Choroid plexus epithelial cell (primary cell): ENCODE data around the gene PHKB.
"Not testable (repeated sequence)": the region's sequence is repeated elsewhere in the genome, so short reads cannot be mapped to it uniquely, and the experiment has no call there.

Experiments used
- DNase-seq: peaks from one replicate; pipeline ENCODE4 v3.0.0-alpha.2; 2010; ENCODE audit warnings: low read depth
- H3K4me3 ChIP-seq: 2 replicates; pipeline ENCODE4 v1.5.1; 2011; ENCODE audit warnings: low read depth, mild to moderate bottlenecking, control low read depth, low read length, moderate library complexity
- TF ChIP-seq, protein P1 (sequence below): conservative IDR thresholded peaks from 2 replicates; pipeline ENCODE4 v1.5.1; 2011; ENCODE audit warnings: low read depth, mild to moderate bottlenecking, control low read depth, inconsistent platforms, low read length, moderate library complexity

Gene PHKB

DNA sequence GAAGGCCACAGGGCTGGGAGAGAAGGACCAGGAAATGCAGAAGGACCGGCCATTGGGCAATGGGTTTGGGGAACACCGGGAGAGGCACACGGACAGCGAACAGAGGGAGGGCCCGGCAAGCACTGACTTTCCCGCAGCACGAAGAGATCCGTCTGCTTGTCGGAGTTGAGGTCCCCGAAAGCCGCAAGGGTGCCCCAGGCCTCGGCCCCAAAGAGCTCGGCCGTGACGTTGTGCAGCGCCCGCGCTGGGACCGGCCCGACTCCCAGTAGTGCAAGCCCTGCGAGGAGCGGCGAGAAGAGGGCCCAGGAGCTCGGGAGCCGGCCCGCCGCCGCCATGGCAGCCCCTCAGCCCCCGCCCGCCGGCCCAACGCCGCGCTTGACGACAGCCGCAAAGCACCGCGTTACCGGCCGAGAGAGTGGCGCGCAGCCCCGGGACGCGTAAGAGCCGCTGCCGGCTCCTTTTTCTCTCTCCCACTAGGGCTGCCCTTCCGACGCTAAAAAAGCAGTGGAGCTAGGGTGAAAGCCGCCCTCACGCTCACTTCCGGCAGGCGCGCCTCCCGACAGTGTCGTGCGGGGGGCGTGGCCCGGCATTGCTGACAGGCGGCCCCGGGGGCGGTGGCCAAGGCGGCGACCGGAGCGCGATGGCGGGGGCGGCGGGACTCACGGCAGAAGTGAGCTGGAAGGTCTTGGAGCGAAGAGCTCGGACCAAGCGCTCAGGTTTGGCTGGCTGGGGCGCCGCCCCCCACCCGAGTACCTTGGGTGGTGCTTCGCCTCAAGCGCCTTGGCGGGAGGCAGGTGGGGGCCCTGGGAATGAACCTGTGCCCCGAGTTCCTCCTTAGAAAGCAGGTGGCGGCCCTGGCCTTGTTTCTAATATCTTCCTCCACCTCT, at the start of gene PHKB, which contains the start of gene ITFG1:
Gene PHKB (plus strand): TSS at position 621 of the 887 bp plus-strand sequence. CDS start 20 bp downstream, at position 641.
Gene ITFG1 (minus strand): TSS at position 353 of the 887 bp plus-strand sequence. CDS start 18 bp downstream, at position 335.
- DNase-seq: peak; percentile 93
- TF ChIP-seq, protein P1, sequence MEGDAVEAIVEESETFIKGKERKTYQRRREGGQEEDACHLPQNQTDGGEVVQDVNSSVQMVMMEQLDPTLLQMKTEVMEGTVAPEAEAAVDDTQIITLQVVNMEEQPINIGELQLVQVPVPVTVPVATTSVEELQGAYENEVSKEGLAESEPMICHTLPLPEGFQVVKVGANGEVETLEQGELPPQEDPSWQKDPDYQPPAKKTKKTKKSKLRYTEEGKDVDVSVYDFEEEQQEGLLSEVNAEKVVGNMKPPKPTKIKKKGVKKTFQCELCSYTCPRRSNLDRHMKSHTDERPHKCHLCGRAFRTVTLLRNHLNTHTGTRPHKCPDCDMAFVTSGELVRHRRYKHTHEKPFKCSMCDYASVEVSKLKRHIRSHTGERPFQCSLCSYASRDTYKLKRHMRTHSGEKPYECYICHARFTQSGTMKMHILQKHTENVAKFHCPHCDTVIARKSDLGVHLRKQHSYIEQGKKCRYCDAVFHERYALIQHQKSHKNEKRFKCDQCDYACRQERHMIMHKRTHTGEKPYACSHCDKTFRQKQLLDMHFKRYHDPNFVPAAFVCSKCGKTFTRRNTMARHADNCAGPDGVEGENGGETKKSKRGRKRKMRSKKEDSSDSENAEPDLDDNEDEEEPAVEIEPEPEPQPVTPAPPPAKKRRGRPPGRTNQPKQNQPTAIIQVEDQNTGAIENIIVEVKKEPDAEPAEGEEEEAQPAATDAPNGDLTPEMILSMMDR: peak; percentile 20
- peak within 1 kb of the TSS; percentile 93 for H3K4me3 ChIP-seq

DNA sequence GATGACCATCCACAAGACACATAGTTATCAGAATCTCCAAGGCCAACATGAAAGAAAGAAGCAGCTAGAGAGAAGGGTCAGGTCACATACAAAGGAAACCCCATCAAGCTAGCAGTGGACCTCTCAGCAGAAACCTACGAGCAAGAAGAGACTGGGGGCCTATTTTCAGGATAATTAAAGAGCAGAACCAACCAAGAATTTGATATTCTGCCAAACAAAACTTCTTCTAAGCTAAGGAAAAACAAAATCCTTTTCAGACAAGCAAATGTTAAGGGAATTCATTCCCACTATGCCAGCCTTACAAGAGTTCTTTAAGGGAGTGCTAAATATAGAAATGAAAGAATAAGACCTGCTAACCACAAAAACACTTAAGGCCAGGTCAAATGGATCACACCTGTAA, 48.1 kb upstream of the PHKB start:
- TF ChIP-seq, protein P1: no peak
- H3K4me3 ChIP-seq: no peak overlapping the region
- peak; percentile 36 for DNase-seq

DNA sequence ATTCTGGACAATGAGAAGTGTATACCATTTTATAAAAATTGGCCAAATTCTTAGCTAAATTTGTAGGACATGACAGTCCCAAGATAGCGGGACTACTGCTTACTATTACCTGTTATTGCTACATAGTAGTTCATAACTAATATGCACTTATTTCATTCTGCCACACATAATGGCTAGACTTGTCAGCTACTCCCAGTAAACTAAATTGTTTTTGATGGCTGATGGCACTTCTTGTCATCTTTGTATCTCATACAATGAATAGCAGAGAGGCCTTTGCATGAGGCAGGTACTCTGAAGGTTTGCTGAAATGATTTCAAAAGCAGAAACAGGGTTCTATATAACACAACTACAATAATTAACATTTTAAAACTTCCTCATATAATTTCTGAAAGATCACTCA, 44.3 kb upstream of the PHKB start:
- no peak for DNase-seq
- TF ChIP-seq, protein P1: no peak
- H3K4me3 ChIP-seq: no peak overlapping the region

DNA sequence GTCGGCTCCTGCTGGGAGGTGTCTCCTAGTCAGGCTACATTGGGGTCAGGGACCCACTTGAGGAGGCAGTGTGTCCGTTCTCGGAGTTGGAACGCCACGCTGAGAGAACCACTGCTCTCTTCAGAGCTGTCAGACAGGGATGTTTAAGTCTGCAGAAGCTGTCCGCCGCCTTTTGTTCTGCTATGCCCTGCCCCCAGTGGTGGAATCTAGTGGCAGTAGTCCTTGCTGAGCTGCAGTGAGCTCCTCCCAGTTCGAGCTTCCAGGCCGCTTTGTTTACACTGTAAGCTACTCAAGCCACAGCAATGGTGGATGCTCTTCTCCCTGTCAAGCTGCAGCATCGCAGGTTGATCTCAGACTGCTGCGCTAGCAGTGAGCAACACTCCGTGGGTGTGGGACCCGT, 36.3 kb upstream of the PHKB start:
- no peak for DNase-seq
- TF ChIP-seq, protein P1: no peak

DNA sequence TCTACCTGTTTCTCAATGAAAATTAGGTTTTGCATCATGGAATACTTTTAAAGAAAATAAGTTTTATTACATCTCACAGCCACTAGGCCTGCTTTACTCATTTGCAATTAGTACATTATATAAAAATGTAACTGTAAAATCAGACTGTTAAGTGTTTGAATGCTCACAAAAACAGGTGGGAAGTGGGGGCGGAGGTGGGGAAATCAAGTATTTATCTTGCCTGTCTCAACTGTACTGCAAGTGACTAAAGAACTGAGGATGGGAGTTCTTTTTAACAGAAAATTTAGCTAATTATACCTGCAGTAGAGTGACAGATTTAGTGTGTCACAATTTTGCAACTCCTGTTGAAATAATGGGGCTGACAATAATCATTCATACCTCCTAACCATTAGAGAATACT, 34.3 kb upstream of the PHKB start:
- DNase-seq: no peak
- TF ChIP-seq, protein P1: no peak
- H3K4me3 ChIP-seq: no peak overlapping the region

More for the DNA sequence above, 36.3 kb upstream of the PHKB start:
- H3K4me3 ChIP-seq: no peak overlapping the region

DNA sequence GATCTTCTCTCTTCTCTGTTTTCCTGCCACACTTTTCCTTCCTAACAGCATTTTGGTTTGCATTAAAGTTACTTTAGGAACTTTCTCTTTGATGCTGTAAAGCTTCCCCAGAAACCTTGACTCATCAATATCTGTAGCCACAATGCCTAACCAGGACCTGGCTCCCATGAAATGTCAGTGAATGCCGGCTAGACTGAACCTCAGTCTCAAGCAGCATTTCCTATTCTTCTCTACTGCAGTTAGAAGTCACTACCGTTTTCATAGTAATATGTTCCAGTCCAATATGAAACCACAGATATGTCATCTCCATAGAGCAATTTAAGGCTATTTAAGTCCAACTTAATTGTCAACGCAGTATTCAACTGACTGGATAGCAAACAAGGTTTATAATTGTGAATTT, 29.2 kb upstream of the PHKB start:
- H3K4me3 ChIP-seq: no peak overlapping the region
- TF ChIP-seq, protein P1: no peak
- no peak for DNase-seq

DNA sequence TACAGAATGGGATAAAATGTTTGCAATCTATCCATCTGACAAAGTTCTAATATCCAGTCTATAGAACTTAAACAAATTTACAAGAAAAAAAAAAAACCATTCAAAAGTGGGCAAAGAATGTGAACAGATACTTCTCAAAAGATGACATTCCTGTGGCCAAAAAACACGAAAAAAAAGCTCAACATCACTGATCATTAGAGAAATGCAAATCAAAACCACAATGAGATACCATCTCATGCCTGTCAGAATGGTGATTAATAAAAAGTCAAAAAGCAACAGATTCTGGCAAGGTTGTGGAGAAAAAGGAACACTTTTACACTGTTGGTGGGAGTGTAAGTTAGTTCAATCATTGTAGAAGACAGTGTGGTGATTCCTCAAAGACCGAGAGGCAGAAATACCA, 26.9 kb upstream of the PHKB start:
- not testable (repeated sequence) for DNase-seq, H3K4me3 ChIP-seq

DNA sequence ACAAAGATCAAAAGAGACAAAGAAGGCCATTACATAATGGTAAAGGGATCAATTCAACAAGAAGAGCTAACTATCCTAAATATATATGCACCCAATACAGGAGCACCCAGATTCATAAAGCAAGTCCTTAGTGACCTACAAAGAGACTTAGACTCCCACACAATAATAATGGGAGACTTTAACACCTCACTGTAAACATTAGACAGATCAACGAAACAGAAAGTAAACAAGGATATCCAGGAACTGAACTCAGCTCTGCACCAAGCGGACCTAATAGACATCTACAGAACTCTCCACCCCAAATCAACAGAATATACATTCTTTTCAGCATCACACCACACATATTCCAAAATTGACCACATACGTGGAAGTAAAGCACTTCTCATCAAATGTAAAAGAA, 21.1 kb upstream of the PHKB start:
- not testable (repeated sequence) for DNase-seq, H3K4me3 ChIP-seq

DNA sequence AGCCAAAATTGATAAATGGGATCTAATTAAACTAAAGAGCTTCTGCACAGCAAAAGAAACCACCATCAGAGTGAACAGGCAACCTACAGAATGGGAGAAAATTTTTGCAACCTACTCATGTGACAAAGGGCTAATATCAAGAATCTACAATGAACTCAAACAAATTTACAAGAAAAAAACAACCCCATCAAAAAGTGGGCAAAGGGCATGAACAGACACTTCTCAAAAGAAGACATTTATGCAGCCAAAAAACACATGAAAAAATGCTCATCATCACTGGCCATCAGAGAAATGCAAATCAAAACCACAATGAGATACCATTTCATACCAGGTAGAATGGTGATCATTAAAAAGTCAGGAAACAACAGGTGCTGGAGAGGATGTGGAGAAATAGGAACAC, 18.2 kb upstream of the PHKB start:
- H3K4me3 ChIP-seq, DNase-seq: not testable (repeated sequence)
